Fibroblast of lung (primary cell): ENCODE data around the gene TFE3. TPM values are rescaled to one million over a fixed set of nuclear protein-coding genes. Genes with fewer than 3 reads are reported as not detected.
A peak's percentile ranks its signal among the peaks of the same experiment; 100 is the strongest.

ENCODE experiments used
- DNase-seq, 2 donors: peaks; one replicate each; pipeline versions ENCODE4 v3.0.0 to v3.0.0-alpha.2; 2010; ENCODE audit warnings: low read depth in 2 of 2
- H2AFZ ChIP-seq: 2 replicates; pipeline ENCODE4 v1.5.1; 2012; ENCODE audit warnings: low read length, control low read depth, inconsistent platforms
- H3K27ac ChIP-seq: 2 replicates; pipeline ENCODE4 v1.5.1; 2011; ENCODE audit warnings: low read length, control low read depth; ENCODE audit not compliant: insufficient read depth
- H3K27me3 ChIP-seq: 2 replicates; pipeline ENCODE4 v1.5.1; 2011; ENCODE audit warnings: mild to moderate bottlenecking, low read length; ENCODE audit not compliant: control insufficient read depth, insufficient read depth
- H3K36me3 ChIP-seq: 2 replicates; pipeline ENCODE4 v1.5.1; 2011; ENCODE audit warnings: low read length; ENCODE audit not compliant: control insufficient read depth, insufficient read depth
- H3K4me1 ChIP-seq: 2 replicates; pipeline ENCODE4 v1.5.1; 2011; ENCODE audit warnings: low read length; ENCODE audit not compliant: control insufficient read depth, insufficient read depth; ENCODE audit errors: extremely low read depth
- H3K4me2 ChIP-seq: 2 replicates; pipeline ENCODE4 v1.5.1; 2011; ENCODE audit warnings: low read length, control low read depth; ENCODE audit not compliant: insufficient read depth; ENCODE audit errors: extremely low read depth
- H3K4me3 ChIP-seq, 4 experiments: fragments of 200-600 bp in 1 of 4; sonication (generic) in 1 of 4; replicated peaks in 1 of 4; 2 replicates each; pipeline ENCODE4 v1.5.1; 2011 to 2016; ENCODE audit warnings: low read length in 4 of 4, low read depth in 3 of 4, mild to moderate bottlenecking in 3 of 4, control low read depth in 2 of 4, inconsistent platforms in 1 of 4, mixed read lengths in 1 of 4; ENCODE audit not compliant: insufficient read depth in 1 of 4; ENCODE audit errors: control extremely low read depth in 1 of 4
- H3K79me2 ChIP-seq: 2 replicates; pipeline ENCODE4 v1.5.1; 2012; ENCODE audit warnings: mild to moderate bottlenecking, low read length, inconsistent platforms; ENCODE audit not compliant: control insufficient read depth, insufficient read depth
- H3K9ac ChIP-seq: 2 replicates; pipeline ENCODE4 v1.5.1; 2011; ENCODE audit warnings: mild to moderate bottlenecking, low read length, control low read depth; ENCODE audit not compliant: insufficient read depth
- H3K9me3 ChIP-seq: 2 replicates; pipeline ENCODE4 v1.5.1; 2012; ENCODE audit warnings: low read depth, low read length; ENCODE audit not compliant: control insufficient read depth, insufficient read depth
- H4K20me1 ChIP-seq: 2 replicates; pipeline ENCODE4 v1.5.1; 2011; ENCODE audit warnings: low read length; ENCODE audit not compliant: control insufficient read depth, insufficient read depth; ENCODE audit errors: extremely low read depth
- CTCF ChIP-seq, 2 donors: IDR thresholded peaks in 1 of 2; conservative IDR thresholded peaks in 1 of 2; 1 replicate in 1 of 2; 2 replicates in 1 of 2; pipeline ENCODE4 v1.5.1; 2011 to 2012; ENCODE audit warnings: low read length in 2 of 2, control low read depth in 1 of 2, inconsistent platforms in 1 of 2, low read depth in 1 of 2, mild to moderate bottlenecking in 1 of 2
- EZH2 ChIP-seq: IDR thresholded peaks from 2 replicates; pipeline ENCODE4 v1.5.1; 2012; ENCODE audit warnings: low read length, control low read depth, mild to moderate bottlenecking; ENCODE audit errors: missing control alignments
- polyA plus RNA-seq, 2 donors: library from polyadenylated mRNA; depleted of rRNA in 1 of 2; stranded (reverse) in 1 of 2; unstranded in 1 of 2; fragments of >200 nt; gene quantifications; 2 replicates each; pipeline ENCODE4 v1.2.1, GENCODE V29; 2011 to 2012; ENCODE audit warnings: missing spikeins in 1 of 2
- total RNA-seq: library from RNA; depleted of rRNA; stranded (reverse); fragments of >200 nt; gene quantifications from 2 replicates; pipeline ENCODE4 v1.2.1, GENCODE V29; 2014

TFE3 gene
- total and polyA plus RNA-seq, 2 donors (not counting 1 experiment from before 2014, with no cell fraction given): 18.9 to 36.8 TPM

DNA sequence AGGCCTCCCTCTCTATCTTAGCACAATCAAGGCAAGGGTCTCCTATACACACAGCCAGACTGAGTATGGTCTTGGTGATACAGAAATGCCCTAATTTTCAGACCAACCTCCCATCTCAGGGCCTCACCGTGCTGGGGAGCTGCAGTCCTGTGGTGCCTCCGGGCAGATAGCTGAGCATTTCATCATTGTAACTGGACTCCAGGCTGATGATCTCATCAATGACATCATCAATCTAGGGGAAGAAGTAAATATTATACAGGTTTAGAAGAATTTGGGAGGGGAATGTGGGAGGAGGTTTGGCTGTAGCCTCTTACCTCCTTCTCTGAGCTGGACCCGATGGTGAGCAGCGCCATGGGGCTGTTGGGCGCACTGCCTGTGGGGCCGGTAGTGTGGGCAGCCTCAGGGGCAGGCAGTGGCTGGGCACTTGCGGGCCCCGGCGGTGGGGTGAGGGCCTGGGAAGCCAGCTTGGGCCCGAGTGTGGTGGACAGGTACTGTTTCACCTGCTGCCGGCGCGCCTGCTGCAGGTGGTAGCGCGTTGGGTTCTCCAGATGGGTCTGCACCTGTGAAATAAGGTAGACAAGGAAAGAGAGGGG is 5.2 kb downstream of the TFE3 start:
- no peak overlapping the region for H3K4me2 ChIP-seq
- TF ChIP-seq EZH2 (no peak), CTCF (conservative IDR thresholded peaks at IDR 0.05 in 1 of 2, IDR thresholded peaks at IDR 0.05 in 1 of 2; ENCODE audit: low read depth in 1 of 2, low read length in 2 of 2) (no peak)
- H3K27ac ChIP-seq: peak overlapping the region; percentile 77
- no peak overlapping the region for H3K4me3 ChIP-seq
- H4K20me1 ChIP-seq: no peaks in the 10 kb centered on the region
- peaks cover 9% of the 10 kb centered on the region for H3K4me1 ChIP-seq
- H3K36me3 ChIP-seq: peaks cover 24% of the 10 kb centered on the region
- H3K79me2 ChIP-seq: peaks cover 50% of the 10 kb centered on the region
- H2AFZ ChIP-seq: no peak overlapping the region
- no peak overlapping the region for H3K9ac ChIP-seq
- H3K27me3 ChIP-seq: no peaks in the 10 kb centered on the region
- DNase-seq: peak; percentile 45 to 73
- no peaks in the 10 kb centered on the region for H3K9me3 ChIP-seq

DNA sequence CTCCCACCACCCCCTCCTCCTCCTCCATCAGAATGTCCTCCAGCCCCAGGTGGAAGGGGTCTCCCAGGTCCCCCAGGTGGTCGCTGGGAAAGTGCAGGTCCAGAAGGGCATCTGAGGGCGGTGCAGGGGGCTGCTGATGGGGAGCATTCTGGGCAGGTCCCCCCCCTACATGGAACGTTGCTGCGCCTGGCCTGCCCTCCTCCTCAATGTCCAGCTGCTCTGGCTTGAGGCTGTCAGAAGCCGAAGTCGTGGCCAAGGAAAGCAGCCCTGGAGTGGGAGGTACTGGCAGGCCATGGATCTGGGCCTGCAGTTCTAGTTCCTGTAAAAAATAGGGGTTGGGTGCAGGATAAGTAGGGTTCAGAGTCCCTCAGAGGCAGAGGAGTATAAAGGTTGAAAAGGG is 12.9 kb downstream of the TFE3 start:
- no peak overlapping the region for H2AFZ ChIP-seq
- peaks cover 4% of the 10 kb centered on the region for H3K79me2 ChIP-seq
- H4K20me1 ChIP-seq: no peaks in the 10 kb centered on the region
- peaks cover 14% of the 10 kb centered on the region for H3K36me3 ChIP-seq
- H3K27ac ChIP-seq: no peak overlapping the region
- no peak overlapping the region for H3K9ac ChIP-seq
- H3K4me3 ChIP-seq: no peak overlapping the region
- H3K27me3 ChIP-seq: no peaks in the 10 kb centered on the region
- H3K9me3 ChIP-seq: no peaks in the 10 kb centered on the region
- H3K4me2 ChIP-seq: no peak overlapping the region
- H3K4me1 ChIP-seq: no peaks in the 10 kb centered on the region
- no peak for DNase-seq
- no peak for TF ChIP-seq EZH2
- TF ChIP-seq CTCF (conservative IDR thresholded peaks at IDR 0.05 in 1 of 2, IDR thresholded peaks at IDR 0.05 in 1 of 2; ENCODE audit: low read depth in 1 of 2, low read length in 2 of 2): no peak

DNA sequence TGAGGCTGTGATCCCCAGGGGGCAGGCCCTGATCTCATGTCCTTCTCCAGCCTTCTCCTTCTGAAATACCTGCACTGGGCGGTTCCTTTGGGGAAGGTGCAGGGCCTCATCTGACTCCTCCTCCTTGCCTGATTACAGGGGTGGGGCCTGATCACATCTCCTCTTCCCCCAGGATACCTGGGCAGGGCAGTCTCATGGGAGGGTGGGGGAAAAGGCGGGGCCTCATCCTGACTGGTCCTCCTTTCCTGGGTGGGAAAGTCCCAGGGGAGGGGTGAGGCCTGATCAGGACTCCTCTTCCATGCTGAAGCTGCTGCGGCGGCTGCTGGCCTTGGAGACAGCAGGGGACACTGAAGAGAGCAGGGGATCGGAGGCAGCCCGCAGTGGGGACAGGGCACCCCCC is 13.3 kb downstream of the TFE3 start:
- Histone ChIP-seq H3K9me3 (no peaks in the 10 kb centered on the region), H3K79me2 (peaks cover 4% of the 10 kb centered on the region), H3K4me2 (no peak overlapping the region), H3K27ac (no peak overlapping the region), H3K4me3 (no peak overlapping the region), H2AFZ (no peak overlapping the region), H4K20me1 (no peaks in the 10 kb centered on the region), H3K36me3 (peaks cover 14% of the 10 kb centered on the region), H3K9ac (no peak overlapping the region), H3K4me1 (no peaks in the 10 kb centered on the region), H3K27me3 (no peaks in the 10 kb centered on the region)
- no peak for DNase-seq
- TF ChIP-seq CTCF (conservative IDR thresholded peaks at IDR 0.05 in 1 of 2, IDR thresholded peaks at IDR 0.05 in 1 of 2; ENCODE audit: low read depth in 1 of 2, low read length in 2 of 2) (no peak), EZH2 (no peak)
